GM12874 (cell line): ENCODE data around the gene SUN5.

Experiments used
- CTCF ChIP-seq: IDR thresholded peaks from 2 replicates; pipeline ENCODE4 v1.5.1; 2011; ENCODE audit warnings: low read depth, mild to moderate bottlenecking, control low read depth, low read length, moderate library complexity; ENCODE audit not compliant: insufficient read depth

The SUN5 gene

GRCh38 chr20:32991383-32991782 is 12.8 kb downstream of the SUN5 start:
- TF ChIP-seq CTCF, result no peak

DNA sequence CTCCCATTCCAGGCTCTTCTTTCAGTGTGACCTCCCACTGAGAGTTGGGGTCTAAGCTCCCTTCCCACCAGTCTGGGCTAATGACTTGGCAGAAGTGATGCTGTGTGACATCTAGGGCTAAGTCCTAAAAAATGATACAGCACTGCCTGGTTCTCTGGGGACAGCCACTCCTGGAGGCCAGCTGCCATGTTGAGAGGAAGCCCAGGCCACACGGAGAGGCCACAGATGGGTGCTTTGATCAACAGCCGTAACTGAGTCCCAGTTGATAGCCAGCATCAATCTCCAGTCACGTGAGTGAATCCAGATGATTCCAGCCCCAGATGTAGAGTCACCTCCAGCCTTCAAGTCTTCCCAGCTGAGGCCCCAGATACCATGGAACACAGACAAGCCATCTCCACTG is 13.8 kb downstream of the SUN5 start:
- no peak for TF ChIP-seq CTCF

GRCh38 chr20:32989507-32990283 is 14.5 kb downstream of the SUN5 start:
- TF ChIP-seq CTCF, result no peak

- TF ChIP-seq CTCF, result no peak
Observed at GRCh38 chr20:32988008-32988407, 16.2 kb downstream of the SUN5 start.

DNA sequence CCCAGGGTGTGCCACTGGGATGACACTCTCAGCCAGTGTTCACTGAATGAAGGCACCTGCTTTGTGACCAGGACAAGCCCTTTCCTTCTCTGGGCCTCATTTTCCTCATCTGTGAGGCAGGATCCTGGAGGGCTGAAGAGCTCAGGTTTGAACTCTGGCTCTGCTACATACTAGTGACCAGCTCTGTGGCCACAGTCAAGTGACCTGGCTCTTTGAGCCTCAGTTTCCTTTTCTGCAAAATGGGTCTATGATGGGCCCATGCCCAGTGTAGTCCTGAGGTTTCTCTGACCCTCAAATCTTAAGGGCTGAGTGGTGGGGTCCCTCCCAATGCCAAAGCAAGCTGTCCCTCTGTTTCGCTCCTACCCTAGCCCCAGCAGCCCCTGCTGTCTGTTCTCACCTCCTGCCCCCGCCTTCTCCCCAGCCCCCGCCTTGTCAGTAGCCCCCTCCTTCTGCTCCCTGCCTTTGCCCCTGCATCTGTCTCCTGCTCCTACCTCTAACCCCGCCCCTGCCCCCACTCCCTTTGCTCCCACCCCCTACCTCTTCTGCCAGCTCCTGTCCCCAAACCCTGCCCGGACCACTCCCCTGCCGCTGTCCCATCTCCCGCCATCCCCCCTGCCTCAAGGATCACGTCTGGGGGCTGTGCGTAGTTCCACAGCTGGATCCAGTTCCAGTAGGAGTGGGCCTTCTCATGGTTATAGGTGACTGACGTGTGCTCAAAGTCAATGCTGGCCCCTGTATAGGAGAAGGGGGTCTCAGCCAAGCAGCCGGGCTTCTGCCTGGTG is 17.0 kb downstream of the SUN5 start:
- no peak for TF ChIP-seq CTCF

- TF ChIP-seq CTCF, result no peak
Observed at GRCh38 chr20:32986331-32986966, 17.8 kb downstream of the SUN5 start.

GRCh38 chr20:32985596-32985995 is 18.6 kb downstream of the SUN5 start:
- TF ChIP-seq CTCF, result no peak
